Stimulated activated CD8-positive, alpha-beta memory T cell treated with anti-CD3 and anti-CD28 coated beads, Interleukin-4, amount 100 ng/mL, for 1 hour (primary cell): ENCODE measurements around the gene MBOAT7.

Experiments
- DNase-seq, 2 donors: peaks; one replicate each; pipeline ENCODE4 v3.0.0-alpha.2; 2020; ENCODE audit warnings: low read depth in 2 of 2, low spot score in 1 of 2

MBOAT7 gene

GRCh38 chr19:54145541-54146158 lies 43.7 kb downstream of the MBOAT7 start:
- DNase-seq = no peak

GRCh38 chr19:54142166-54142780 lies 47.1 kb downstream of the MBOAT7 start:
- DNase-seq = no peak

DNA sequence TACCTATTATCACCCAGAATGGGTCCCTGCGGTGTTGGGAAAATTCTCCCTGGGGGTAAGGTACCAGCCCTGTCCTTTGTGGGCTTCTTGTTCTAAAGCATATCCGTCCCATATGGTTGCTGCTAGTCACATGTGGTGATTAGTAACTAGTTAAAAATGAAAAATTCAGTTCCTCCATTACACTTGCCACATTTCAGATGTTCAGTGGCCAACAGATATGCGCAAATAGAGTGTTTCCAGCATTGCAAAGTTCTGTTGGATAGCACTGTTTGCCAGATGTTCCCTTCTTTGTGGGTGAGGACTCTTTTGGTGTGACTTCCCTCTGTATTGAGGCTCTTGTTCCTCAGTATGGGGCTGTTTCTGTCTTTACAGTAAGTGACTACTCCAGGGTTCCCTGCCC lies 48.0 kb downstream of the MBOAT7 start:
- DNase-seq = no peak

DNA sequence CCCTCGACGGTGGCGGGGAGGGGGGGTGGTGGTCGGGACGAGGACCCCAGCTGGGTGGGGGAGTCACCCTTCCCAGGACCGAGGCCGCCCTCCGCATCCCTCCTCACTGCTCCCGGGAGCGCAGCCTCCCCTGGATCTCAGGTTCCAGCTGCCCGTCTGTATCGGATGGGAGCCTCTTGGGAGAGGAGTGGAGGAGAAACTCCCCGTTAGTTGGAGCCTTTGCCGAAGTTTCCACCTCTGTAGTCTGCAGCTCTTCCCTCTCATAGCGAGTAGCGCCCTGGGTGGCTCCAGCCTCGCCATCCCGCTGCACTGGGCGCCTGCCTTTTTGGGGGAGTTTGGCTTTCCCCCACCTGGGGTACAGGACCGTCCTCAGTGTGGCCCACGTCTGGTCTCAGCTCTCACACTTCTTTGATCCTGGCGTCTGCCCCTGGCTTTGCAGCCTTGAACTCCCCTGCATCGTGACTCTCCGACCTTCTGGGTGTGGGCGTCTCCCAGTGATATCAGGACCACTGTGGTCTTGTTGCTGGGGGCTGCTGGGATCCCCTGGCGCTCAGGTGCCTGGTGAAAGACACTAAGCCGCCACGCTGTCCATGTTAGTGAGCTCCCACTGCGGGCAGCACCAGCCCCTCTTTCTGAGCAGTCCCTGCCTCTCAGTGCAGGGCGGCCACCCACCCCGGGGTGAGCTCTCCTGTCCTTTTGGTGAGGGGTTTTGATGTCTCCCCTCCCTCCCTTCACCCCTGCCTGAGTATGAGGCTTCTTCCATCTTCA lies 50.7 kb downstream of the MBOAT7 start:
- DNase-seq = no peak

GRCh38 chr19:54137699-54138488 lies 51.5 kb downstream of the MBOAT7 start, which contains the start of gene CNOT3:
TSS of gene CNOT3 (plus strand) at chr19:54137762. CDS start at chr19:54142979, 5,217 bp downstream.
- DNase-seq = no peak

GRCh38 chr19:54136864-54137698 lies 52.3 kb downstream of the MBOAT7 start:
- DNase-seq = peak; percentile 92 to 98

DNA sequence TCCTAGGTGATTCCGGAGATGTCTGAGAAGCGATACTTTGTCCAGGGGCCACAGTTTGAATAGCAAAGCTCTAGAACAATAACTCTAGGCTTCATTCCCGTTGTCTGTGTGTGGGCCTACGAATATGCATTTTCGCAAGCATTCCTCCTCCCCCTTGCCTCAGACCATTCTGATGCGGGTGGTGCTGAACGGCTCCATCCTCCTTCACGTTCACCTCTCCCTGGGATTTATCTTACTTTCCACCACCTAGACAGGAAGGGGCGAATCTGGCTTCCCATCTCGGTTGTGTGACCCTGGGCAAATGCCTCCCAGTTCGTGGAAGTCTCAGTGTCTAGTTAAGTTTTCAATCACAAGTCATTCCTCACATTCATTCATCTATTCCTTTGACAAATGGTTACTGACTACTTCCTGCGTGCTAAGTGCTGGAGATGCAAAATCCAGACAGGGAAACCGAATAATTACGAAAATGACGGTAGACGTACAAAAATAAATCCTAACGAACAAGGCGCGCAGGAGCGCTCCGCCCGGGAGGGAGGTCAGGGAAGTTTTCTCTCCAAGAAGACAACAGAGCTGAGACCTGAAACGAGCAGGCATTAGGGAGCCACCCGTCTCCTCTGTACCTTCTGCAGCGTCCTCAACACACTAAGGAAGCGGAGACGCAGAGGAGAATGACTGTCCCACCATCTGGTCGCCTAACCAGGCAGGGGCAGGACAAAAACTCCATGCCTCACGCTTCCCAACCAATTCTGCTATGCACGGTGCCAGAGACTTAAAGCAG lies 53.1 kb downstream of the MBOAT7 start:
- no peak for DNase-seq

- DNase-seq = no peak
These were observed 55.3 kb downstream of the MBOAT7 start for GRCh38 chr19:54133957-54134590.

DNA sequence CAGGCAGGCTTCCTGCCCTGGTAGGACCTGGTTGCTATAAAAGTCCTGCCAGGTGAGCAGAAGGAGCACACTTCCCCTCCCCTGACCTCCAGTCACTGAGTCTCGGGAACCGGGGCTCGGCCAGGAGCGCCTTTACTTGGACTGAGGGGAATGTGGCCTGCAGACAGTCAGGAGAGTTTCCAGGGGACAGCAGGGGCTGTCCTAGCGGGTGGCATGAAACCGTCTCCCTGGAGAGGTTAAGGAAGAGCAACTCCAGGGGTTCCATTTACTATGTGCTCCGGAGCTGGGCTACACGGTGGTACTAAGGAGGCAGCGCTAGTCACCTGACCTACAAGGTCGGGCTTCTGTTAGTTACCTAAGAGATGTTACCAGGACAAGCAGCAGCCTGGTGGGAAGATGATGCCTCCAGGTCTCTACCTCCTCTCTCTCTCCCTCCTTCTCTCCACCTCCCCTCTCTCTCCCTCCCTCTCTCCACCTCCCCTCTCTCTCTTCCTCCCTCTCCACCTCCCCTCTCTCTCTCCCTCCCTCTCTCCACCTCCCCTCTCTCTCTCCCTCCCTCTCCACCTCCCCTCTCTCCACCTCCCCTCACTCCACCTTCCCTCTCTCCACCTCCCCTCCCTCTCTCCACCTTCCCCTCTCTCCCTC lies 55.9 kb downstream of the MBOAT7 start:
- DNase-seq = no peak

GRCh38 chr19:54129617-54129996 lies 59.8 kb downstream of the MBOAT7 start:
- no peak for DNase-seq

- no peak for DNase-seq
These were observed 60.4 kb downstream of the MBOAT7 start for GRCh38 chr19:54128796-54129616.

DNA sequence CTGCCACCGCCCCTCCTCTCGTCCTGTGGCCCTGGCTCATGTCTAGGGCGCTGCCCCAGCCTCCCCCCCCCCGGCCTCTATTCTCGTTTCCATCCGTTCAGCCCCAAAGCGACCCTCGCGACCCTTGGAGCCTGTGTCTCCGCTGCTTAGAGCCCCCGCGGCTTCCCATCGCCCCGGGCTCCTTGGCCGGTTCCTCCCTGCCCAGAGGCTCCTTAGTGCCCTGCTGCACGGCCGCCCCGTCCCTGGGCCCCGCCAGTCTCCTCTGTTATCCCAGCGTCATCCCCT lies 61.0 kb downstream of the MBOAT7 start:
- no peak for DNase-seq

DNA sequence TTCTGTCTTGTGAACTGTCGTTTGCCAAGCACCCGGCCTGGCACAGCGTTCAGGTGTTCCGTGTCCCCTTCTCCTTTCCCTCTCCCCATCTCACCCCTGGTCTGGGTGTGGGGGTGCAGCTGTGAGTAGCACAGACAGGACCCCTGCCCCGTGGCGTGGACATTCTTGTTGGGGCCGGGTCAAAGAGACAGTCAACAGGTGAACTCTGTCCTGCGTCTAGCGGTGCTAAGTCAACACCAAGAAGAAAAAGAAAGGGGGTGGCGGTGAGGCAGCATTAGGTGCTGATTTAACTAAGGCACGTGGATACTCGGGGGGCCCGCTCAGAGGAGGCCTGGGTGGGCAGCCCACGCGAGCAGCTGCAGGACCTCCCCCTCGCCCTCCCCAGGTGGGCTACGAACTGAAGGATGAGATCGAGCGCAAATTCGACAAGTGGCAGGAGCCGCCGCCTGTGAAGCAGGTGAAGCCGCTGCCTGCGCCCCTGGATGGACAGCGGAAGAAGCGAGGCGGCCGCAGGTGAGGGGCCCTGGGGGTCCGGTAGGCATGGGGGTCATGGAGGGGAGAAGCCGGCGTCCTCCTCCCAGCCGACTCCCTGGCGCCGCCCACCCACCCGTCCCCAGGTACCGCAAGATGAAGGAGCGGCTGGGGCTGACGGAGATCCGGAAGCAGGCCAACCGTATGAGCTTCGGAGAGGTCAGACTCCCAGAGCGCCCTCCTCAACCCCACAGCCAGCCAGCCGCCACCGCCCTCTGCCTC lies 61.5 kb downstream of the MBOAT7 start:
- no peak for DNase-seq

DNA sequence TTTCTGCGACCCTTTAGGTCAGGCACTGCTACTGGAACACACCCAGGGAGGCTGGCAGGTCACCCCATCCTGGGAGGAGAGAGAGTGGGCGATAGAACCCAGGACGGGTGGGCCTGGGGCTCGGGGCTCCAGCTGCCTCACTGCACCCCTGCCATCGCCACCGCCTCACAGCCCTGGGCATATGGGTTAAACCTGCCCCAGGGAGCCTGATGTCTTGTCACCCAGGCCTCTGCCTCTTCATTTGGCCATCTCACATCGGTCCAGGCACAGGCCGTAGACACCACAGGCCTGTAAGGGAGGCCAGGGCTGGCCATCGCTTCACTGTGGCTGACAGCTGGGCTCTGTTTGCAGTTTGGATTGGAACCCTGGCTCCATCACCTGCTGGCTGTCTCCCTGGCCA lies 63.7 kb downstream of the MBOAT7 start:
- no peak for DNase-seq

GRCh38 chr19:54124393-54124792 lies 65.0 kb downstream of the MBOAT7 start:
- no peak for DNase-seq

GRCh38 chr19:54123682-54124081 lies 65.7 kb downstream of the MBOAT7 start:
- DNase-seq = no peak
